BLaER1 (cell line): ENCODE data around the gene TMEM106C.

Source experiments
- H3K27ac ChIP-seq: shearing (Covaris generic); formaldehyde crosslinking; 2 replicates; pipeline ENCODE4 v1.8.1; 2022
- H3K27me3 ChIP-seq: shearing (Covaris generic); formaldehyde crosslinking; 2 replicates; pipeline ENCODE4 v1.8.1; 2022
- H3K36me3 ChIP-seq: shearing (Covaris generic); formaldehyde crosslinking; 2 replicates; pipeline ENCODE4 v1.8.1; 2022
- H3K4me1 ChIP-seq: shearing (Covaris generic); formaldehyde crosslinking; 2 replicates; pipeline ENCODE4 v1.8.1; 2022
- H3K4me2 ChIP-seq: shearing (Covaris generic); formaldehyde crosslinking; 2 replicates; pipeline ENCODE4 v1.8.1; 2022
- H3K4me3 ChIP-seq: shearing (Covaris generic); formaldehyde crosslinking; 2 replicates; pipeline ENCODE4 v1.8.1; 2022
- H3K9ac ChIP-seq: shearing (Covaris generic); formaldehyde crosslinking; 2 replicates; pipeline ENCODE4 v1.8.1; 2022
- H3K9me3 ChIP-seq: shearing (Covaris generic); formaldehyde crosslinking; 2 replicates; pipeline ENCODE4 v1.8.1; 2022
- H4K20me1 ChIP-seq: shearing (Covaris generic); formaldehyde crosslinking; 2 replicates; pipeline ENCODE4 v1.8.1; 2022
- Cebpa-rat ChIP-seq: shearing (Covaris generic); IDR thresholded peaks from 2 replicates; pipeline ENCODE4 v1.8.1; 2022

The TMEM106C gene

GRCh38 chr12:48009471-48009870, 46.1 kb downstream of the TMEM106C start:
- Histone ChIP-seq H3K27ac (no peak overlapping the region), H3K9ac (no peak overlapping the region), H3K27me3 (peaks cover 28% of the 10 kb centered on the region), H4K20me1 (peaks cover 10% of the 10 kb centered on the region; the same call in 1 of the 2 replicates), H3K4me3 (no peak overlapping the region), H3K4me1 (peaks cover 13% of the 10 kb centered on the region), H3K4me2 (no peak overlapping the region), H3K36me3 (no peaks in the 10 kb centered on the region), H3K9me3 (no peaks in the 10 kb centered on the region)
- TF ChIP-seq Cebpa-rat, result no peak

- no peak overlapping the region for H3K27ac ChIP-seq
- TF ChIP-seq Cebpa-rat, result no peak
- no peak overlapping the region for H3K4me2 ChIP-seq
- no peak overlapping the region for H3K9ac ChIP-seq
- H3K27me3 ChIP-seq, result peaks cover 18% of the 10 kb centered on the region
- 0 out of 2 replicates have a peak, but pooled peaks cover 6% of the 10 kb centered on the region for H3K4me1 ChIP-seq
- H3K36me3 ChIP-seq, result no peaks in the 10 kb centered on the region
- no peaks in the 10 kb centered on the region for H3K9me3 ChIP-seq
- H3K4me3 ChIP-seq, result no peak overlapping the region
- H4K20me1 ChIP-seq, result 0 out of 2 replicates have a peak, but pooled peaks cover under 1% of the 10 kb centered on the region
Measured at GRCh38 chr12:48010366-48010970, 47.1 kb downstream of the TMEM106C start.

GRCh38 chr12:48012070-48012469, 48.7 kb downstream of the TMEM106C start:
- Histone ChIP-seq H3K27me3 (peaks cover 6% of the 10 kb centered on the region; the same call in 1 of the 2 replicates), H3K36me3 (no peaks in the 10 kb centered on the region), H3K27ac (no peak overlapping the region), H3K4me1 (0 out of 2 replicates have a peak, but pooled peaks cover 6% of the 10 kb centered on the region), H4K20me1 (no peaks in the 10 kb centered on the region), H3K9me3 (no peaks in the 10 kb centered on the region), H3K9ac (no peak overlapping the region), H3K4me2 (no peak overlapping the region), H3K4me3 (no peak overlapping the region)
- TF ChIP-seq Cebpa-rat, result no peak

DNA sequence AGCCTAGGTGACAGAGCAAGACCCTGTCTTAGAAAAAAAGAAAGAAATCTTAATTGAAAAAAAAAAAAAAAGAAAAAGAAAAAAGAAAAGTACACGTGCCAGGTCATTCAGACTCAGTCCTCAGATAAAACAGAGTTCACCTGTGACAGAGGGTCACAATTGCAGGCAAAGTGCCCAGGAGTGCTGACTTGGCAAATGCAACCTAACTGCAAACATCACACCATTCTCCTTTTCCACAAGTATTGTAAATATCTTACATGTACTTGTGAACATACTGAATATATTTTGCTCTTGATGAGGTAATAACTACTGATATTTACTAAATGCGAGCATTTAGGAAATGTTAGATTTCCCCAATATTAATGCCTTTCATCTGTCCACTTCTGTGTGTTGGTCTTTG, 49.9 kb downstream of the TMEM106C start:
- Histone ChIP-seq H4K20me1 (no peaks in the 10 kb centered on the region), H3K4me2 (no peak overlapping the region), H3K36me3 (no peaks in the 10 kb centered on the region), H3K4me3 (no peak overlapping the region), H3K27me3 (peaks cover 4% of the 10 kb centered on the region; the same call in 1 of the 2 replicates), H3K4me1 (0 out of 2 replicates have a peak, but pooled peaks cover 6% of the 10 kb centered on the region), H3K9ac (no peak overlapping the region), H3K27ac (no peak overlapping the region), H3K9me3 (no peaks in the 10 kb centered on the region)
- TF ChIP-seq Cebpa-rat, result no peak

DNA sequence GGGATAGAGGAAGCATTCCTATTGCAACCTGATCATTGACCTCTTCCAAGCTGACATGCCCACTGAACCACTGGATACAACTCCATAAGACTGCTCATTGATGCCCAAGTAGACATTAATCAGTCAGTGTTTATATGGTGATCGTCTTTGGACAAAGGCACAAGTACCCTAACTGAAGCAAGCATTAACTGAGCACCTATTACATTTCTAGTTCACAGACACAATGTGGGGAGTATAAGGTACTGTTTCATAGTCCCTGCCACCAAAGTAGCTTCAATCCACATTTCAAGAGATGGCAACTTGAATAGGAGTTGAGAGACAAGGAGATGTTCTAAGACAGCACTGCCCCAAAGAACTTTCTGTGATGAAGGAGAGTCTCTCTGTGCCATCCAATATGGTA, 51.7 kb downstream of the TMEM106C start:
- no peak for TF ChIP-seq Cebpa-rat

DNA sequence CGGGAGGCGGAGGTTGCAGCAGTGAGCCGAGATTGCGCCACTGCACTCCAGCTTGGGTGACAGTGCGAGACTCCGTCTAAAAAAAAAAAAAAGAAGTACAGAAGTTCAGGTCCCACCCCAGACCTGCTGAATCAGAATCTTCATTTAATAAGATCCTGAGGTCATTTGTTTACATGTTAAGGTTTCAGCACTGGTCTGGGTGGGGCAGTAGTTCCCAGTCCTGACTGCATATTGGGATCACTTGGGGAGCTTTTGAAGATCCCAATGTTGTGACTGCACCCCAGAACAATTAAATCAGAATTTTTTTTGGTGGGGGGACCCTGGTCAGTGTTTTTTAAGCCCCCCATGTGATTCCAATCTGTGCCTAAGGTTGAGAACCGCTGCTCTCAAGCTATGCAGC, 52.6 kb downstream of the TMEM106C start:
- no peak overlapping the region for H3K27ac ChIP-seq
- no peaks in the 10 kb centered on the region for H3K27me3 ChIP-seq
- H3K9ac ChIP-seq, result no peak overlapping the region
- no peaks in the 10 kb centered on the region for H3K9me3 ChIP-seq
- TF ChIP-seq Cebpa-rat, result no peak
- no peak overlapping the region for H3K4me3 ChIP-seq
- no peaks in the 10 kb centered on the region for H4K20me1 ChIP-seq
- no peak overlapping the region for H3K4me2 ChIP-seq
- no peaks in the 10 kb centered on the region for H3K36me3 ChIP-seq
- H3K4me1 ChIP-seq, result no peaks in the 10 kb centered on the region

More for the DNA sequence above, 51.7 kb downstream of the TMEM106C start:
- no peaks in the 10 kb centered on the region for H3K9me3 ChIP-seq
- H4K20me1 ChIP-seq, result no peaks in the 10 kb centered on the region
- H3K4me3 ChIP-seq, result no peak overlapping the region
- no peak overlapping the region for H3K9ac ChIP-seq
- no peak overlapping the region for H3K4me2 ChIP-seq
- no peak overlapping the region for H3K27ac ChIP-seq
- H3K4me1 ChIP-seq, result 0 out of 2 replicates have a peak, but pooled peaks cover 6% of the 10 kb centered on the region
- H3K36me3 ChIP-seq, result no peaks in the 10 kb centered on the region
- H3K27me3 ChIP-seq, result no peaks in the 10 kb centered on the region

- no peaks in the 10 kb centered on the region for H3K36me3 ChIP-seq
- H3K9ac ChIP-seq, result no peak overlapping the region
- no peaks in the 10 kb centered on the region for H3K27me3 ChIP-seq
- TF ChIP-seq Cebpa-rat, result no peak
- no peak overlapping the region for H3K4me2 ChIP-seq
- no peak overlapping the region for H3K27ac ChIP-seq
- H4K20me1 ChIP-seq, result no peaks in the 10 kb centered on the region
- H3K9me3 ChIP-seq, result no peaks in the 10 kb centered on the region
- H3K4me1 ChIP-seq, result no peaks in the 10 kb centered on the region
- H3K4me3 ChIP-seq, result no peak overlapping the region
Measured at GRCh38 chr12:48016373-48017020, 53.1 kb downstream of the TMEM106C start.

GRCh38 chr12:48017496-48017895, 54.1 kb downstream of the TMEM106C start:
- H3K9ac ChIP-seq, result no peak overlapping the region
- no peak overlapping the region for H3K4me3 ChIP-seq
- H3K4me2 ChIP-seq, result no peak overlapping the region
- H3K27me3 ChIP-seq, result no peaks in the 10 kb centered on the region
- no peaks in the 10 kb centered on the region for H4K20me1 ChIP-seq
- H3K4me1 ChIP-seq, result no peaks in the 10 kb centered on the region
- H3K9me3 ChIP-seq, result no peaks in the 10 kb centered on the region
- H3K36me3 ChIP-seq, result no peaks in the 10 kb centered on the region
- no peak for TF ChIP-seq Cebpa-rat
- no peak overlapping the region for H3K27ac ChIP-seq

DNA sequence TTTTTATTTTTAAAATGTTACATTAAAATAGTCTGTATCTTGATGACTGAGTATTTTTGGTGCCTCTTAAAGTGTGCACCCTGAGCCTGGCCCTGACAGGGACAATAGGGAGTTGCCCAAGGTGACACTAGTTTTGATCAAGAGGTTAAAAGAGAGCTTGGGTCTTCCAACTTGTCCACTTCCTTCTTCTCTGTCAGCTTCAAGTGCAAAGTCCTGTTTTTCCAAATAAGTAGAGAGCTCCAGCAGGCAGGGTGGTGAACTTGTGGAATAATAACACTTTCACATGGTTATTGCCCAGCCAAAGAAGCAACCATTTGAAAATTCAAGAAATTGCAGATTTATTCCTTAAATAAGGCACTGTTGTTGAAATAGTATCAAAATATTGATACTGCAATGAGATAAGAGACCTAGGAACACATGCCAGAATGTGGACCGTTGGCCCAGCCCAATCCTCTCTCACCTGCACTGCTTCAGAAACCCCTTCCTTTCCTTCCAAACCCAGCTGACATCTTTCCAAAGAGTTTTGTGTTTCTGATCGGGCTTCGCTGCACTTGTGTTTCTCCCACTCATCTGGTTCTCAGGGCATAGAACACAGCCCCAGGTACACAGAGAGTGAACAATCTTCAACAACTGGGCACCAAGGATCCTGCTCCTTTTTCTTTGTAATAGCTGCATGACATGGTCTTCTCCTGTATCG, 54.7 kb downstream of the TMEM106C start:
- H3K27me3 ChIP-seq, result no peaks in the 10 kb centered on the region
- no peak overlapping the region for H3K4me2 ChIP-seq
- no peak overlapping the region for H3K9ac ChIP-seq

More for the DNA sequence above, 54.7 kb downstream of the TMEM106C start:
- no peak for TF ChIP-seq Cebpa-rat
- Histone ChIP-seq H3K4me1 (no peaks in the 10 kb centered on the region), H4K20me1 (no peaks in the 10 kb centered on the region), H3K27ac (no peak overlapping the region), H3K9me3 (no peaks in the 10 kb centered on the region), H3K36me3 (no peaks in the 10 kb centered on the region), H3K4me3 (no peak overlapping the region)
